ENCODE results near the gene CEACAM16.

DNA sequence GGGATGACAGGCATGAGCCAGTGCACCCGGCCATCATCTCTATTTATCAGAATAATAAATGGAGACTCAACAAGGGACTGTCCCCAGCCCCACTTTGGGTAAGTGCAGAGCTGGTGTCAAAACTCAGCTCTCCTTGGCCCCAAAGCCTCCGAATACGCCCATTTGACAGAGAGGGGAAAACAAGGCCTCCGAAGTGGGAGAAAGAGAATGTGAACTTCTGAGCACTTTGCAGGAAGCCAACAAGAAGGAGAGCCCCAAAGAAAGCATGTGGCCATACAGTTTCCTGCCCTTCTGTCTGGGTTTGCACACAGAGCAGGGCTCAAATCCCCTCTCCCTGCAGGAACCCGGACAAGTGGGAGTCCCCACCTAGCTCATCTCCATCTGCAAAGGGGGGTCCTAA is 1.6 kb downstream of the CEACAM16 start:
- TF ChIP-seq POLR2A (IDR thresholded peaks at IDR 0.05) (no peak), POLR2AphosphoS5 (IDR thresholded peaks at IDR 0.05) (no peak)
